SHP77 (cell line): Measurements from ENCODE around the gene EPAS1.

Experiments used
- DNase-seq, 2 experiments: peaks; one replicate each; lab custom pipeline; 2025; lab: John Stamatoyannopoulos, UW

Gene EPAS1

DNA sequence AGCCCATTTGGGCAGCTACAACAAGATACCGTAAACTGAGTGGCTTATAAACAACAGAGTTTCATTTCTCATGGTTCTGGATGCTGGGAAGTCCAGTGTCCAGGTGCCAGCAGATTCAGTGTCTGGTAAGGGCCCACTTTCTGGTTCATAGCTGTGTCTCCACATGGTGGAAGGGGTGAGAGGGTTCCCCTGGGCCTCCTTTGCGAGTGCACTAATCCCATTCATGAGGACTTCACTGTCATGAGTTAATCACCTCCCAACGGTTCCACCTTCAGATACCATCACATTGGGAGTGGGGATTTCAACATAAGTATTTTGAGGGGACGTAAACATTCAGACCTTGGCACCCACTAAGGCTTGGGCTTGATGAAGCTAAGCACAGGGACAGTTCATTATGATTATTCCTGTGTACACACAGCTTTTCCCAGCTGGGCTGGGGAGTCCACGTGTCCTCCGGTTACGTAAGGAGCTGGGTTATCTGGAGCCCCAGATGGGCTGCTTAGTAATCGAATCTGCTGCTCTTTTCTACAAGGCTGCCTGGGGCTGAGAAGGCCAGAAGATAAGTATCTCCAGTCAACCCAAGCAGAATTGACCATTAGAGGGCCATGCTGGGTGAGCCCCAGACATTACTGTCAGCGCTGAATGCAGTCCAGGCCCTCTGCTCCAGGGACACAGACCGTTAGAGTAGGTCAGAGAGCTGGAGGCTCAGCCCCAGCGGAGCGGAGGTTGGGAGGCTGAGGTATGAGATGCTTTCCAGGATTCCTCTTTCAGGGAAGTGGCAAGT lies 42.7 kb downstream of the EPAS1 start:
- no peak for DNase-seq

DNA sequence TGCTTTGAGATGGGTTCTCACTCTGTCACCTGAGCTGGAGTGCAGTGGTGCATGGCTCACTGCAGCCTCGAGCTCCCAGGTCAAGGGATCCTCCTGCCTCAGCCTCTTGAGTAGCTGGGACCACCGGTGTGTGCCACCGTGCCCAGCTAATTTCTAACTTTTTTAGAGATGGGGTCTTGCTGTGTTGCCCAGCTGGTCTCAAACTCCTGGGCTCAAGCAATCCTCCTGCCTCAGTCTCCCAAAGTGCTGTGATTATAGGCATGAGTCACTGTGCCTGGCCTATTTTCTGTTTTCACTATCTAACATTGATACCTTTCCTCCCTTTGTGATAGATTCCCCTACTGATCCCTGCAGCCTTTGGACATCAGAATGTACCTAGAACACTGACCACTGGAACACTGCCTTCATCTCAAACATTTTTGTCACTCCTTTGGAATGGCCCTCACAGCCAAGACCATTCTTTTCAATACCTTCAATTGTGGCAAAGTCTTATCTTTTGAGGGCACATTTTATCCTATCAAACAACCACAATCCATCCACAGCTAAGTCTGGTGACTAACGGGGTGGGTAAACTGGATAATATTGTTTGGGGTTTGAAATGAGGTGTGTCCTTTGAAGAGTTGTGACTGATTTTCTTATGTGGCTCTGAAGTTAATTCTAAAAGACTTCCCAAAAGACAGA lies 43.7 kb downstream of the EPAS1 start:
- no peak for DNase-seq

DNA sequence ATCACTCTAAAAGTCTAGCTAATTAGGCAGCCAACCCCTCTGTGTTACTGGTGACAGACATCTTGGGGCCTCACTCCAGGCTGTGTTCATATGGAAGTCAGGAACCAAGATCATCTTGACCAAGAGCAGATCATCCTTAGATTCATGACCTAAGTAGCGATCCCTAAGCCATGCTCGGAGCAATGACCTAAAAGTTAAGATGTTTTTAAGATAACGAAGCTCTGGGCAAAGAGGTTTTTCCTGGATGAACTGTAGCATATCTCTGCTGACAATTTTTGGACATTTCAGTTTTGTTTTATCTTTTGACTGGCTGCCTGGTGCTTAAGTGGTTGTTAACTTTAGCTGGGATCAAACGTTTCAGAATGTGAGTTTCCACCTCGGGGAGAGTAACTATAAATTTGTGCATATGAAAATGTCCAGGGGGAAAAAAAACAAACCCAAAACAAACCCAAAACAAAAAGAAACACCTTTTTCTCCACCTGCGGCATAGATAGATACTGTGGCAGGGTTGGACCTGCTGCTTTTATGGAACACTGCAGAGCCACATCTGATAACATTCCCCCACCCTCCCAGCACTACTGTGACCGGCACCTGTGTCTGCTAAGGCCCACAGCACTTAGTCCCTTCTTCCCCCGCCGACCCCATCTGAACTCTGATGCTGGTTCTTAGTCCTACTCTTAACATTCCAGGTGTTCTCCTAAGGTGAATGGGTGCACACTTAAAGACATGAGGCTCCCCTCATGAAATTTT lies 45.5 kb downstream of the EPAS1 start:
- DNase-seq: no peak

DNA sequence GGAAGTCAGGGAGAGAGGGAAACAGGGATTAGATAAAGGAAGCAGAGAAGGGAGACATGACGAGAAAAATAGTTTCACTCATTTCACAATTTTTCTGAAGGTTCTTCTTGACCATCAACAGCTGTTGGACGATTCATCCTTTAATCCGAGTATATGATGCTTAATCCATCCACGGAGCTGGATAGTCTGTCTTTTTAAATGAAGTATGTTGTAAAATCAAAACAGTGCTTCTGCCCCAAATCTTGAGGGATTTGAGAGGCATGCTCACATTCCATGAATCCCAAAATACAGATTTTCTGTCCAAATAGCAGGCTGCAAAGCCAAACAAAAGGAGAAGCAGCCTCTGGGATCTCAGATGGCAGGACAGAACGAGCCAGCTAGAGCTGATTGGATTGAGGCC lies 47.5 kb downstream of the EPAS1 start:
- no peak for DNase-seq

DNA sequence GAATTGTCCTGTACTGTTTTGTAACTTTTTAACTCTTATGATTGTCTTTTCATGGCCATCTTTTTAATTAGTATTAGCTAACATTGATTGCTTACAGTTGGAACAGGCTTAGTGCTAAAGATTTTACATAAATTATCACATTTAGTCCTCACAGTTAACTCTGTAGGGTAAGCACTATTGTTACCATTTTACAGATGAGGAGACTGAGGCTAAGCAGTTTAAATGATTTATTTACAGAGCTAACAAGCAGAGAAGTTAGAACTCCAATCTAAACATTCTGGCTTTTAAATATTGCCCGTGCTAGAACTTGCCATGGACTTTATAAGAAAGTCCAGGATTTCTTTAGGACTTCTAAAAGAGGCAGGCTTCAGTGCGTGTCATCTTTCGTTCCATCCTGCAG lies 48.6 kb downstream of the EPAS1 start:
- DNase-seq: no peak

DNA sequence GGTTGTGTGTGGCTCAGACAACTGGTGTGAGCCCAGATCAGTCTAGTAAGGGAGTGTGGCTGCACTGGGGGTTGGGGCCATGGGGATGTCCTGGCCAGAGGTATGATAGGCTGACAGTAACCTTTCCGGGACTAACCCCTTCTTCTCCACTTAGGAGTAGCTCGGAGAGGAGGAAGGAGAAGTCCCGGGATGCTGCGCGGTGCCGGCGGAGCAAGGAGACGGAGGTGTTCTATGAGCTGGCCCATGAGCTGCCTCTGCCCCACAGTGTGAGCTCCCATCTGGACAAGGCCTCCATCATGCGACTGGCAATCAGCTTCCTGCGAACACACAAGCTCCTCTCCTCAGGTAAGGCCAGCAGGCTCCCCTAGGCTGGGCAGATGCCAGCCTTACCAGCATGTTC lies 49.5 kb downstream of the EPAS1 start:
- DNase-seq: no peak

DNA sequence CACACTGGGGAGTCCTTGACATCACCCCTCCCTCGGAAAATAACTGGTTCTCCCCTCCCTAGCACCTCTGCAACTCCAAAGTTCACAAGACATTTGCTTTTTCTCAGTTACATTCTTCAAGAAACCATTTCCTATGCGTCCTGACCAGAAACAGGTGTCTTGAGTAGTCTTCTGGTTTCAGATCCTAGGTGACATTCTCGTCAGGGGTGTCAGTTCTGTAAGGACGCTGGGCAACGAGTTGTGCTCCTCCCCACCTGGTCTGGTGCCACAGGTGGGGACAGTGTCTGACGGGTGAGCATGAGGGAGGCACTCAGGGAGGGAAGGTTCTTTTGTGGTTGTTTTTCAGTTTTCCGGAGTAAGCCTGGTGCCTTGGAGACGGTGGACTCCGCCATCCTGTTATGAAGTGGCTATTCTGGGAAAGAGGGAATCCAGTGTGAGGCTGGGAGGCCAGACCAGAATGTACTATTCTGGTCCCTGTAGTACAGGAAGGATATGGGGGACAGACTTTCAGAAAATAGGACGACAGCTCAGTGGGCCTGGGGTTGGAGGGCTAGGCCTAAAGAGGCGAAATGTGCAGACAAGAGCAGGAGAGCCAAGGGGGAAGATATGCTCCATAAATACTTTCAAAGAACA lies 50.6 kb downstream of the EPAS1 start:
- DNase-seq: no peak

DNA sequence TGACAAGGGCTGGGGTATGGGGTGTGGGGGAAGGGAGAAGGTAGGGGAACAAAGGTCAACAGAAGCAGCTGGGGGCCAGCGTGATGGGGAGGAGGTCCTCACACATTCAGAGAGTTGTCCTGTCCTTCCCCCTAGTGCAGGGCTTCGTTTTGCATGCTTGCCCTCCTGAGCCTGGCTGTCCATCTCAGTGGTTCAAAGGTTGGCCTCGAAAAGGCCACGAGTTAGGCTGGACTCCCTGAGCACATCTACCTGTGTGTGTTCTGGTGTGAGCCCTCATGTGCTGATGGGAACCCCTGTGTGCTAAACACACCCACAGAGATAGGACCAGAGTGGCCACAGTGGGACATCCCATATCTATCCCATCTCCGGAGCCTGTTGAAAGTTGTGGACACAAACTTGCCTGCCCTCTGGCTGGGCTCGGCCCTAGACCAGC lies 51.9 kb downstream of the EPAS1 start:
- no peak for DNase-seq

DNA sequence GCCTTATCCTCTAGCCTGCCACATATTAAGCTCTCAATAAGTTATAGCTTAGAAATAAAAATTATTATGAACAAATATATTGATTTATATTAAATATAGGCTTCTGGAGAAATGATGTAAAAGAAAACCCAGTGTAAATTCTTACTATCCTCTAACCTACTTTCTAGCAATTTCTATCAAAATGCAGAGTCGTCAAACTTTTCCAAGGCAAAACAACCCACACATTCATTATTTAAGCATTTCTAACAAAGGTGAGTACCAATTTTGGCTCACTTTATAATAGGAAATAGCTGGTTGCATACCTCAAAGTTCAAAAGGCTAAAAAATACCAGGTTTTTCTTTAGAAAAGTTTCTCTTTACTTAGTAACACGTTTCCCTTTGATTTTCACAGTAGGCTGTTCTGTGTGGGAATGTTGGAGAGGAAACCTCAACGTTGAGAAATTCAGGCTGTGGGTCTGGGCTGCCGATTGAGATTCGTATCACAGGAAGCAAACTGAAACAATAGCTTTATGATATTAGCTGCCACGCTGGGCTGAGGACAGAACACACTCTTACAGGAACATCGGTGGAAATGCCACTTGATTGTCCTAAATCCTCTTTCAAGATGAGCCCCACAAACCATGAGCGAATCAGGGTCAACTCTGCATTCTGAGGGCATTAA lies 53.0 kb downstream of the EPAS1 start:
- DNase-seq: no peak

DNA sequence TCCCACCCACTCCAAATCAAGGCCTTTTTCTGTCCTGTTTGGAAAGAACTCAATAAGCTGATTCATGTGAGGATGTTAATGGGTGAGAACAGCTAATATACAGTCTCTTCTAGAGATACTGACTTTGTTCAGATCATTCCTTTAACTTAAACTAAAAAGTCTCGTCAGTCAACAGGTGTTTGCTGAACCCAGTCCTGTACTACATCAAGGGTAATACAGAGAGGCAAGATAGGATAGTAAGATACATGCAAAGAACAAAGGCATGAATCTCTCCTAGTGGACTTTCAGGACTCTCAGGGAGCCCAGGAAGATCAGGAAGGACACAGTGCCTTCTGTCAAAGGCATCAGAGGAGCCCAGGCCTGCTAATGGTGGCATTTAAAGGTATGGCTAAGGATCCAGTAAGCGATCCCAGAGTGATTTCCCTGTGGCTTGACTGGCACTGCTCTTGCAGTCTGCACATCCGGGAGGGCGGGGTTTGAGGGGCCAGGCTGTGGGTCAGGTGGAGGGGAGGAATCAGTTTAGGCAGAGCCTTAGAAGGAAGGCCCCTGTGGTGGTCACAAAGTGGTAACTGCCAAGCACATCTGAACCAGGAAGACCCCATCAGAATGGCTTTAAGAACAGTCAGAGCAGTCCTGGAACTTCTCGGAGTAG lies 54.0 kb downstream of the EPAS1 start:
- no peak for DNase-seq

DNA sequence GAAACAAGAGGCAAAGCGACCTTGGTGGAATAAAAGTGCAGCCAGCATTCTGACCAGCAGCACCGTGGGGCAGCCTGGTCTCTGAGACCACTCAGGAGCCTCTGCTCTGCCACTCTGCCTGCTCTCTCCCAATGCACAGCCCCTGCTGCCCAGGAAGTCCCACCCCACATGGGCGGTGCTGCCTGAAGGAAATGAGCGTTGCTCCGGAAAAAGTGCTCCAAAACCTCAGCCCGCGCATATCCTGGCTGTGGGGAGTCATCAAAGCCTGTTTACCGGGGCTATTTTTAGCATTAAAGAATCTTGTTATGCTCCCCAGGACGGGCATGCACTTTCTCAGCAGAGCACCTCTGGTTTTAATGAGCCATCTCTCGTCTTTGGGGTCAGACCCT lies 54.5 kb downstream of the EPAS1 start:
- DNase-seq: no peak

DNA sequence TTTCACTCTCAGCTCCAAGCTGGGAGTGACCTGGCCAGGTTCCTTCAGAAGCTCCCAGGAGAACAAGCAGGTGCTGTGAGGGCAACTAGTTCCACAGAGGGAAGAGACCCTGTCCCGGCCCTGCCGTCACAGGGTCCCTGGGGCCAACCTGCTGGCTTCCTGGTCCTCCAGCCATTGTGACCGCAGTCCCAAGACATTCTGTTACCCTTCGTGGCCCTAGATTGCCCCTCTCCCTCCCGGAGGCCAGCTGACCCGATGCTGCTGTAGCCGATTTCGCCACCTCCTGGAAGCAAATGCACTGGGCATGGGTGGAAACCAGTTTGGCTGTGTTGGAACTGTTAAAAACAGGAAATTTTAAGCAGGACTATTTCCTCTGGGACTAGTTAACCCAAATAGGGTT lies 55.4 kb downstream of the EPAS1 start:
- DNase-seq: no peak

DNA sequence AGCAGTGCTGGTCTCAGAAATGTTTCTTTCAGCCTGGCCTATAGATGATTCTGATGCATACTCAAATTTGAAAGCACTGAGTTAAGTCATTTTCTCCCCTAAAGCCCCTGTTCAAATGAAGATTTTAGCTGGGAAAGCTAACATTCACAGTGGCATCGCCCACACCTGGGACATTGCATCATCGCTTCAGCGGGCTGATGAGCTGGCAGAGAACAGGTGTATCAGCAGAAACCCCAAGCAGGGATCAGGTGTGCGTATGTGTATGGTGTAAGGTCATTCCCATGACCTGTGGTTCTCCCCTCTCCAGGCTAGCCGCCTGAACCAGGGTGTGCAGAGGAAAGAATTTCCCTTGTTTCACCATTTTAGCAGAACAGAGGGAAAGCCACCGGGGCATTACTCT lies 56.3 kb downstream of the EPAS1 start:
- DNase-seq: no peak

DNA sequence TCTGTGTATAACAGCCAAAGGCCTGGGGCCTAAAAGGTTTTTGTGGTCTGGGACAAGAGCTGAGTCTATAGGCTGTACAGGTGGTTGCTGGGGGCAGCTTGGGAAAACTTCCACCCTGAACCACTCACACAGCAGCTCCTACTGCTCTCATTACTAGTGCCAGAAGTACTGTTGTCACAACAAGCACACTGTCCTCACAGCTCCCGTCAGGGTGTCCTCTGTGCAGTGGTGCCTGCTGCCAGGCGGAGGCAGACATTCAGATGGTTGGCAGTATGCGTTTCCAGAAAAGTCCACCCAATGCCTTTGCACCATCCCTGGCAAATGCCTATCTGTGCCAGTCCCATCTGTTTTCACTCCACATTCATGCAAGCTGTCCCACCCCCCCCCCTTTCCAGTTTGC lies 58.5 kb downstream of the EPAS1 start:
- DNase-seq: no peak

DNA sequence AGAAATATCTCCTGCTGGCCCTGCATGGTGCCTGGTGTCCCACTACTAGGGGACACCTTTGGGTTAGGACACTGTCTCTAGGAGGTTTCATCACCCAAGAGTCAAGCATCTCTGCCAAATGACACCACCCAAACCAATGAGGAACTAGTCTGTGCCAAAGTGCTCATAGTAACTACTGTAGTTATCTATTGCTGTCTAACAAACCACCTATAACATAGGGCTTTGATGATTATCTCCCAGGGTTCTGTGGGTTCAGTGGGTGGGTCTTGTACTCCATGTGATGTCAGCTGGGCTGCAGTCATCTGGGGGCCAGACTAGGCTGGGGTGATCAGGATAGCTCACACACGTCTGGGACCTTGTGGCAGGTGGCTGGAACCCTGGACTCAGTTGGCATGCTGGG lies 59.8 kb downstream of the EPAS1 start:
- no peak for DNase-seq

DNA sequence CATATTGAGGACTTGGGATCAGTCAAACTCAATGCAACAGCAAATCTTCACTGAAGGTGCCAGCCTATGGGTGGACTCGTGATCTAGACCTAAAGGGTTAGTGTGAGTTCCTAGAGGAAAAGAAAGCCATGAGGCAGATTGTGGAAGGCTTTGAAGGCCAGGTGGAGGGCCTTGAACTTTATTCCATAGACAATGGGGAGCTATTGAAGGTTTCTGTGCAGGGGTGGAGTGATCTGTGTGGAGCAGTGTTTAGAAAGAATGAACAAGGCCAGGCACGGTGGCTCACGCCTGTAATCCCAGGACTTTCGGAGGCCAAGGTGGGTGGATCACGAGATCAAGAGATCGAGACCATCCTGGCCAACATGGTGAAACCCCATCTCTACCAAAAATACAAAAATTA lies 61.5 kb downstream of the EPAS1 start:
- DNase-seq: no peak

DNA sequence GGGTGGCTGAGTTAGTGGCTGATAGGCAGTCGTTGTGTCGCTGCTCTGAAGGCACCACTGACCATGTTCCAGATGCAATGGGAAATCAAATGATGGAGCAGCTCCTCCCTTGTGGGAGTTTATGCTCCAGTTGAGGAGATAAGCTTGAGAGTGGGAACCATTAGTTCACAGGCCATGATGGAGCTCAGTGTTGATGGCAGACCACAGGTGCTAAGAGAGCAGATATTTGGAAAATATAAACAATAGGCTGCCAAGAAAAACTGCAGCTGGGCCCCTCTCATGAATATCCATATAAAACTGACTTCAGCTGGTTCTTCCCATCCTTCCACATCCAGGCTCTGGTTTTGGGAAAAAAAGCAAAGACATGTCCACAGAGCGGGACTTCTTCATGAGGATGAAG lies 63.1 kb downstream of the EPAS1 start:
- no peak for DNase-seq

DNA sequence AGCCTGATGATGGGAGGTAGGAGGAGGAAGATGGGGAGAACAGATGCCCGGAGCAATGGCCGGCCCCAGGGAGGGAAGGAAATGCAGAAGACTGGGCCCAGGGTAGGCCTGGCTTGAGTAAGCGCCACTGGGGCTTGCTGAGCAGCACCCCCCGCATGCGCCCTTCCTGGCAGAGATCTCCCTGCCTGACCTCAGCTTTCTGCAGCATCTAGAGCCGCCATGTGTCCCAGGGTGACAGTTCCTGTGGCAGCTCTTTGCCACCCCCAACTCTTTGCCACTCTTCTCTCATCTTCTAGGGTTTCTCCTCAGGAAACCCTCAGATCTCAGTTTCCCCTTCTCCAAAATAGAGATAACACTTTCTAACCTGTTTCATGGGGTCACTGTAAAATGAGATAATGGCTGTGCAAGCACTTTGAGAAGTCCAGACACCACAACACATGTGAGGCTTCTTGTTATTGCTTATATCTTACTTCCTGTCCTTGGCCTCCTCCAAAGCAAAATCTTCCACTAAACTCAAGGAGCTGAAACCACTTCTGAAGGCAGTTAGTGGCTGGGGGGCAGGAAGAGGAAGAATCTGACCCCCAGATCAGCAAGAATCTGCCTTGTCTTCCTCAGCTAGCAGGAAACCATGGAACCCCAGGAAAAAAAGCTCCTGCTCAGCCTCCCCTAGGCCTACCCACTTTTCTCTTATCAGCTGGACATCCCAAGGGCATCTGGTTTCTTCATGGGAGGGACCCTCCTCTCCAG lies 64.9 kb downstream of the EPAS1 start:
- no peak for DNase-seq

DNA sequence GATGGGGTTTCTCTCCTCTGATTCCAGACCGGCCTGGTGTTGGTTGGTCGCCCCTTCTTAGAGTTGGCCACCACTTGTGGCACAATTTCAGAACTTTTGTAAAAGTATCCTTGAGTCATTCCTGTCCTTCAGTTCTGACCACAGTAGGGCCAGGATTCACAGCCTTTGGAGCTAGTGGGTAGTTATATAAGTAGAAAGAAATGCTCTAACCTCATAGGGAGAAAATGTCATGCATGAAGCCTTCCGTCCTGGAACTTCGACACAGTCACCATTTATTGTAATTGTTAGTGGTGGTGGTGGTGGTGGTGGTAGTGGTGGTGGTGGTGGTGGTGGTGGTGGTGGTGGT lies 65.4 kb downstream of the EPAS1 start:
- DNase-seq: no peak

DNA sequence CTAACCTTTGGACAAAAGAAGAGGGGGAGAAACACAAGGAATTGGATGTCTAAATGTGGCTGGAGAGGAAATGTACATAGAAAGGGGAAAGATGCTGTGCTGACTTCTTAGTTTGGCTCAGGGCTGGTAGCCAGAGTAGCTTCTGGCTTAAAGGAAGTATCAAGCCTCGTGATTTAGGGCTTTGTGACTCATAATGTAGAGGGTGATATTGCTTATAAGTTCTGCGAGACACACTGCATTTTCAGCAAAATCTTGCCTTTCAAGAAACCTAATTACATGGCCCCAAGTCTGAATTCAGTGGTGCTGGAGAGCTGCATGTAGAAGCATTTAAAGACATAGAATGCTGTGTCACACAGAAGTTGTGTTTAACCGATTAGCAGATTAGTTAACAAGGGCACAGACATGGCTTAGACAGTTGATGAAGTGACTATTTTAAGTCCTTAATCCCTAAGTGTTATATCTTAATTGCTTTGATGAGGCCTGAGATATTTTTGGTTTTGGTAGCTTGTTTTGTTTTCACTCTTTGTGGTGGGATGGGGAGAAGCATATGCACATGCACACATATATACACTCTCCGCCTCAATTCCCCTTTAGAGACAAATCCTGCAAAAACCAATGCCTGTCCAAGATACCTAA lies 66.4 kb downstream of the EPAS1 start:
- DNase-seq: no peak
